Activated gamma-delta T cell treated with anti-CD3 and anti-CD28 coated beads, Interleukin-2, amount 50 U/mL, for 16 hours (primary cell): ENCODE results near the gene CPXM1.
"Not testable (repeated sequence)": the region's sequence is repeated elsewhere in the genome, so short reads cannot be mapped to it uniquely, and the experiment has no call there.

Source experiments
- DNase-seq: peaks from one replicate; pipeline ENCODE4 v3.0.0-alpha.2; 2020; ENCODE audit warnings: low read depth

CPXM1 gene

DNA sequence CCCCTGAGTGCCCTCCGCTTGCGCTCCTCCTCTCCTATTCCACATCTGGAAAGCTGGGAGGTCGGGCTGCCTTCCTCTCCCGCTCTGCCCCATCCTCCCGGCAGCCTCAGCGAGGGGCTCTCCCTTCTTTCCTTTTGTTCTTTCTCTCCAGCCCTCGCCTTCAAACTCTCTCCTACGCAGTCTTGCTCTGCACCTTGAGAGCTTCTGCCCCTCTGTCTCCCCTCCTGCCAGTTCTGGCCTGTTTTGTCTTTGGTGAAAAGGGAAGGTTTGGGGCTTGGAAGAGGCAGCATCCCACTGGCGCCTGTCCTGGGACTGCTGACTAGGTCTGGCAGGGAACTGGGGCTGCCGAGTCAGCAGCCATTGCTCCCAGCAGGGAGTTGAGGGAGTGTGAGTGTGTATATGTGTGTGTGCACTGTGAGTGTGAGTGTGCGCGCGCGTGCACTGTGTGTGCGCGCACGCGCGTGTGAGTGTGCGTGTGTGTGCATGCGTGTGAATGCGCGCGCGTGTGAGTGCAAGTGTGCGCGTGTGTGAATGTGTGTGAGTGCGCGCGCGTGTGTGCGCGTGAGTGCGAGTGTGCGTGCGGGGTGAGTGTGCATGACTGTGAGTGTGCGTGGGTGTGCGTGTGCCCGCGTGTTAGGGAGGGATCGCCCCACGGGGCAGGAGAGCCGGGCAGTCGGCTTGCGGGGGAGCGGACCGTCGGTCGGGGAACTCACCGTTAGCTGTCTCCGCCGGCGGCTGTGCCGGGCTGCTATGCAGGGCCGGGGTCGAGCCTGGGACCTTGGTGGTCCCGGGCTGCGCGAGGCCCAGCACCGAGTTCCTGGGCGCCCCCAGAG lies 523 bp downstream of the CPXM1 start:
- no peak for DNase-seq

DNA sequence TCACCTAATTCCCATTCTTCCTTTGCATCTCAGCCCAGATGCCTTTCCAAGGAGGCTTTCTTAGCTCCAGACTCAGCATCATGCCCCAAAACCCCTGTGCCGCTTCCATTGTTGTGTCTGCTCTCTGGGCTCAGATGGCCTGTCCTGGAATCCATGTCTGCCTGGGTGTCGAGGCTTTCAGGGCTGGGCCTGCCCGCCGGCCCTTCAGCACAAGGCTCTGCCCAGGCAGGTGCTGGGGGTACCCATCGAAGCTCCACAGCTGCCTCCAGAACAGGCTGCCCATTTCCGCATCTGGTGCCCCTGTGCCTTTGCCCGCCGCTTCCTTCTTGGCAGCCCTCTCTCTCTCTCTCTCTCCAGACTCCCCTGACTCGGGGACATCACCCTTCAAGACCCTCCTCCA lies 1.2 kb downstream of the CPXM1 start:
- no peak for DNase-seq

DNA sequence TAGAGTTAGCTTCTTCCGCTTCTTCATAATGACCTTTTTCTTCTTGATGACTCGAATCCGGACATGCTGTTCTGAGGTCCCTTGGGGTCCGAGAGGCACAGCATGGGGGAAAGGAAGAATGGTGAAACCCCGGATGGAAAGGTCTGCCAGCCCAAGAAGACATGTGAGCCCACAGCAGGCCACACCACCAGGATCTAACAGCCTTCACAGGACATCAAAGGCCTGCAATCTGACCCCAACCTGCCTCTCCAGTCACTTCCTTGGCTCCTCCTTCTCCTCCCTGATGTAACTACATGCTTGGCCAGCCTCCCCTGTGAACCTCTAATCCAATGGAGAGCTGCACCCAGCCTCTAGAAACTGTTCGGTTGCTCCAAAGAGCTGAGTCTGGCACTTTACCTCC lies 1.6 kb downstream of the CPXM1 start:
- DNase-seq = no peak

DNA sequence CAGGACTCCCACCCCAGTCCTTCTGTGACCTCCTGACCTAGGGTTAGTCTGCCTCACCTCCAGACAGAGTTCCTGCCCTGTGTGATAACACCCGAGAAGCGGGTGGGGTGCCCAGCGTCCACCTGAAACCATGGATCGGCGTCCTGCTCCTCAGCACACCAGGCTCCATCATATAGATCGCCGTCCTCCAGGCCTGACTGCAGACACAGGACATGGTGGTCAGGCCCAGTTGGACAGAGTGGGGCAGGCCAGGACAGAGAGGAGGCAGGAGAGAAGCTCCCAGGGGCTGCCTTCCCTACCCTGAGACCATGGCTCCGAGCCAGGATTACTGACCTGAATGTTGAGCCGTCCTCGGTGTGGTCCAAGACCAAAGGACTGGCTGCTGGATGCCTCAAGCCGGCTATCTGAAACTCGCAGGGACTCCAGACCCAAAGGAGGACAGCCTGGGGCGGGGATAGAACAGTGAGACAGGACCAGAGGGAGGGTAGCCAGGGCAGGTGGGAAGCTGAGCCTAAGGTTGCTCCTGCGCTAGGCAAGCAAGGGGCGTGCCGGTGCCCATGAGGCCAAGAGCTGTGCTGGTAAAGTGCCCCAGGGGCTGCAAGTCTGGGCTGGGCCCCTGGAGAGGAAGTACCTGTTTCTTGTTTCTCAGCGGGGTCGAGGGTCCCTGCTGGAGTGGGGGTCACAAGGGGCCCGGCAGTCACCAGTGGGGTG lies 2.2 kb downstream of the CPXM1 start:
- DNase-seq = no peak

DNA sequence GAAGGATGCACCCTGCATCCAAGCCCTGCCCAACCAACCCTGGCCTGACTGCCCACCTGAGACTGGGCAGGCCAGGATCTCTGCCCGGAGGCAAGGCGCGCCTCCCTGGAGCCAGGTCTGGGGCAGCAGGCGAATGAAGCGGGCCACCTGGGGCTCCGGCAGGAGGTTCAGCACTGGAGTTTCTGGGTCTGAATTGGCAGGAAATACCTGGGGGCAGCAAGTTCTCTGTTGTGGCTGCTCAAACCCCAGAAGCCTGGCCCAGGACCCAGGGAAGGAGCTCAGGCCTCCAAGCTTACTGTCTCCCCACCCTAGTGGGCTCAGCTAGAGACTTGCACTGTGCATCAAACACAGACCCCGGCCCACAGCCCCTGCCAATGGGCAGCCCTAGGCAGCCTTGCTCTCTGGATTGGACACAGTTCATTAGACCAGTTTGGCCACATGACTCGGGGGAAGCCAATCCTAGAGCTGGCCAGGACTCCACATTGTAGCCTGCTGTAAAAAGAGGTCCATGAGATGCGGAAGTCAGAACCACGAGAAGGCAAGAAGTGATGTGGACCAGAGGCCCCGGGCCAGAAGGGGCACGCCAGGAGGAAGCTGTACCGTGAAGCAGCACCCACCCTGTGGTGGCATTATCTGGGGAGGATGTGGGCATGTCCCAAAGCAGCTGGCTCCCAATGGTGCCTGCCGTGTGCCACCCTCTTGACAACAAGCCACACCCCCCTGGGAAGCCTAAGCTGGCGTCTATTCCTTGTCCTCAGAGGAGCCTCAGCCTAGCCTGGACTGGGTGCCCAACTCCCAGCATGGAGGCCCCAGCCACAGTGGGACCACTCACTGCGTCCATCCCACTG lies 3.1 kb downstream of the CPXM1 start:
- DNase-seq = no peak

DNA sequence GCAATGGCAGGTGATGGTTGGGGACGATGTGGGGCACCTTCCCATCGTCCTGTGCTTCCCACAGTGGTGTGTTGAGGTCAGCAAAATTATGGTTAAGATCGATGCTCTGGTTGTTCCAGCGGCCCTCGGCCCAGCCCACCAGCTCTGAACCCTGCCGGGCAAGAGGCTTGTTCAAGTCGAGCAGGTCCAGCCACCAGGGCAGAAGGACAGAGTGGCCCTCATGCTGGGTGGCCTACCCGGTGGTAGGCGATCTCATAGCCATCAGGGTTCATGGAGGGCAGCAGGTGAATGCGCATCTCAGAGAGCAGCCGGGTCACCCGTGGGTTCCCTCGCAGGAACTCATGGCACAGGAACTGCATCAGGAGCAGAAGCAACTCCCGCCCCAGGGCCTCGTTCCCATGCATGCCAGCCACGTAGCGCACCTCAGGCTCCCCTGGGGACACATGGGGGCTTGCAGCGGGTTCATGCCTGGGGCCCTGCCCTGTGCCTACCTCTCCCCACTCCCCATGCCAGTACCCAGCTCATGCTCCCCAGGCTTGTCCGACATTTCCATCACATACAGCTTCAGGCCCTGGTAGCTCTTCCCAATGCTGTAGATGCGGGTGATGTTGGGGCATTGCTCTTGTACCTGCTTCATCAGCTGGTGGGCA lies 4.3 kb downstream of the CPXM1 start:
- no peak for DNase-seq

DNA sequence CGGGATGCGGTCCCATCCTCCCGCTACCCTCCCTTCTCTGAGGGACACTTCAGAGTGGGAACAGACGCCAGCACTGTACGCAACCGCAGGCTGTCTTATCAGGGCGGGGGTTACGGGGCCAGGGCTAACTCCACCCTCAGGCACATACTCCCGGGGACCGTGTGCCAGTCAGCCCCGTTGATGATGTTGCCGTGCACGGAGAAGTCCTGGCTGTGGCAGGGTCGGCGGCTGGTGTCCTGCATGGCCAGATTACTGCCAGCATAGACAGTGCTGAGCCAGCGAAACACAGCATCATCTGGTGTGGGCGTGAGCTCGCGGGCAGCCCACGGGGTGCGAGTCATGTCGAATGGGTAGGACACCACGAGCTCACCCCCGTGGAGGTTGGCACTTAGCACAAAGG lies 5.0 kb downstream of the CPXM1 start:
- DNase-seq = no peak

DNA sequence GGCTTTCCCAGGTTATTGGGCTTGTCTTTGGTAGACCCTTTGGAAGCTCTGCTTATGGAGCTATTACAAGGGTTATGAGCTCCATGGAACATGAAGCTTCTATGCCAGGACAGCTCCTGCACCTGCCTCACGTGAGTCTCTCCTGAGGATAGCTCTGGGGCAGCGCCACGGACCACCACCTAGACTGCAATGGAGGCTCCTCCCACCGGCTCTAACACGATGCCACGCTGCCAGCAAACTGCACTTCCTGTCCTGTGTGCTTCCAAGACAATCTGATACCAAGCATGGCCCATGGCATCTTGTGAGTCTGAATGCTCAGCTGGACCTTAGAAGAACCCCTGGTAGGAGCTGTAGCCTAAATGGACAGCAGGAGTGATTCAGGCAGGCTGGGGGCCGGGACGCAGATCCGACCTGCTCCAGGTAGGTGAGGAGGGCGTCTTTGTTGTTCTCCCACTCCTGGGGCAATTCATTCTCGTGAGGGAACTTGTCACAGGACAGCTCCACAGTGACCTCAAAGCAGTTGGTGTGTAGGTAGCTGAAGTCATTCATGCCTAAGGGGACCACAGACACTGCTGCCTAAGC lies 5.5 kb downstream of the CPXM1 start:
- no peak for DNase-seq

DNA sequence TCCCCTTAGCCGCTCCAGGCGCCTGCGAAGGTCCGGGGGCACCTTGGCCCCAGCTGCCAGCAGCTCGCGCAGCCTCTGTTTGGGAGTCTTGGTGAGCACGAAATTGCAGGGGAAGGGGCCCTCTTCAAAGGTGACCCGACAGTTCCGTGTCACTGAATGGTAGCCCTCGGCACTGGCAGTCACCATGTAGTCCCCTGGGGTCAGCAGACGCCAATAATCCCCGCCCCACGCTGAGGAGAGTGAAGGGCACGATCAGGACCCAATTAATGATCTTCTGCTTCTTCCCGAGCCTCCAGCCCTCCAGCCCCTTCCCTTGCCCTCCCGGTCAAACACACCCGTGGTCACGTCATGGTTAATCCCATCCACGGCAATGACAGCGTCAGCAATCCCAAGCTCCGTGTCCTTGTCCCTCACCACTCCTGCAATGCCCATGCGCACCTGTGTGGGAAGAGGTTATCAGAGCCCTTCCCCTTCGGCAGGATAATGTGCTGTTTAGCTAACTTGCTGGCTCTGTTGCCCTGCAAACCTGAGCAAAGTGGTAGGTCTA lies 6.2 kb downstream of the CPXM1 start:
- no peak for DNase-seq

DNA sequence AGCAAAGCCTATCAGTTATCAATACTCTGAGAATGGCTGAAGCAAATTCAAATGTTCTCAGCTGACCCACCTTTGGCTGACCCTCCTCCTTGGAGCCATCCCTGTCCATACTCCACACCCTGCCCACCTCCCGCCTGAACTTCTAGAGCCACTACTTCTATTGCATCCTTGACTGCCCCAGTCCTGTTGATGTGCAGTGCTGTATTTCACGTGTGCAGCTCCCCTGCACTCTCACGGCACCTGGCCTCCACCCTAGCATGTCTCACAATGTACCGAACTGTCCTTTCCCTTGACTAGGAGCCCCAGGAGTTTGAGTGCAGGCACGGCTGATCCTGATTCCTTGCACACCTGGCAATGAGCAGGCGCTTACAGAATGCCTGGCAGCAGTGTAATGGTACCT lies 7.0 kb downstream of the CPXM1 start:
- no peak for DNase-seq

DNA sequence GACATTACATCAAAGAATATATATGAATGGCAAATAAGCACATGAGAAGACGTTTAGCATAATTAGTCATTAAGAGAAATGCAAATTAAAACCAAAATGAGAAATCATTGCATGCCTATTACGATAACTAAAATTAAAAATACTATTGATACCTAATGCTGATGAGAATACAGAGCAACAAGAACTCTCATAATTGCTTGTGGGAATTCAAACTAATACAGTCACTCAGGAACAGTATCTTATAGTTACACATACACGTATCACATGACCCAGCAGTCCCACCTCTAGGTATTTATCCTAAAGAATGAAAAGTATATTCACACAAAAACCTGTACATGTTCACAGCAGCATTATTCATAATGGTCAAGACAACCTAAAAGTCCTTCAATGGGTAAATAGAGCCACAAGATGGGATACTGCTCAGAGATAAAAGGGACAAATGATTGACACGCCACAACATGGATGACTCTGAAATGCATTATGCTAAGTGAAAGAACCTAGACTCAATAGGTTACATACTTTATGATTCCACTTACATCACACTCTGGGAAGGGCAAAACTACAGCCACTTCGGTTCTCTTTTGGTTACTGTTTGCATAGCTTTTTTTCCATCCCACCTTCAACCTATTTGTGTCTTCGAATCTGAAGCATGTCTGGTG lies 16.4 kb downstream of the CPXM1 start:
- no peak for DNase-seq

DNA sequence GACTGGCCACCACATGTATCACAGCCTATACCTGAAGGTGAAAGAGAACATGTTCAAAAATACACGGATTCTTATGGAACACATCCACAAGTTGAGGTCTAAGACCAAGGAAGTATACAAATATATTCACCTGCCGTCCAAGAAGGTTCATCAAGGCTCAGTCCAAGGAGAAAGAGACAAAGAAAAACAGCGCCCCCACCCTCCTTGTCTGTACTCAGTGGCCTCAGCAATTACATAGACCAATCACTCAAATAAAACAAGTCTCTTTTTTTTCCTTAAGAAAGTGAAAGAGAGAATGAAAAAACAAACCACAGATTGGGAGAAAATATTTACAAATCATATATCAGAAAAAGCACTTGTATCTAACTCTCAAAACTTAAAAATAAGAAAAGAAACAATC lies 19.5 kb downstream of the CPXM1 start:
- no peak for DNase-seq

DNA sequence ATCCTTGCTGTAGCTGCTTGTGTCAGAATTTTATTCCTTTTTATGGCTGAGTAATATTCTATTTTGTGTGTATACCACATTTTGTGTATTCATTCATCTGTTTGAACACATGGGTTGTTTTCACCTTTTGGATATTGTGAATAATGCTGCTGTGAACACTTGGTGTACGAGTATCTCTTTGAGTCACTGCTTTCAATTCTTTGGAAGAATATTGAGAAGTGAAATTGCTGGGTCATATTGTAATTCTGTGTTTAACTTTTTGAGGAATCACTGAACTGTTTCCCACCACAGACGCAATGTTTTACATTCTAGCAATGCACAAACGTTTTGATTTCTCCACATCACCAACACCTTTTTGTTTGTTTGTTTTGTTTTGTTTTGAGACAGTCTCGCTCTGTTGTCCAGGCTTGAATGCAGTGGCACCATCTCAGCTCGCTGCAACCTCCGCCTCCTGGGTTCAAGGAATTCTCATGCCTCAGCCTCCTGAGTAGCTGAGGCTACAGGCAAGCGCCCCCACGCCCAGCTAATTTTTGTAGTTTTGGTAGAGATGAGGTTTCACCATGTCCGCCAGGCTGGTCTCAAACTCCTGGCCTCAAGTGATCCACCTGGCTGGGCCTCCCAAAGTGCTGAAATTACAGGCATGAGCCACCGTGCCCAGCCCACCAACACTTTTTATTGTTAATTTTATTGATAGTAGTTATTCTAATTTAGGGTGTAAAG lies 21.7 kb downstream of the CPXM1 start:
- no peak for DNase-seq

DNA sequence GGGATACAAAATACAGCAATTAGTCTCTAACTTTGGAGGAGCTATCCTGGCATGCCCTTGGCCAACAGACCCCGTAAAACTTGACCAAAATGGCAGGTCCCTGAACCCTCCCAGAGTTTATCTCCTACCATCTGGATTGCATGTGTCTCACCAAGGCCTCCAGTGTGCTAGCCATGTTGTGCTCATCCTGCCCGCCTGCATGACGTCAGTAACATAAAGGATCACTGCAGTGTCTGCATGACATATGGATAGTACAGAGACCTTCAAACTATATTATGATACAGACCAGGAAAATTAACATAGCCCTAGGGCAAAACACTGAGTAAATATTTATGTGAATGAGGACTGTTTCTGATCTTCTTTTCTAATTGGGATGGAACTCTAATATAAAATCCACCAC lies 25.3 kb downstream of the CPXM1 start:
- DNase-seq = no peak

DNA sequence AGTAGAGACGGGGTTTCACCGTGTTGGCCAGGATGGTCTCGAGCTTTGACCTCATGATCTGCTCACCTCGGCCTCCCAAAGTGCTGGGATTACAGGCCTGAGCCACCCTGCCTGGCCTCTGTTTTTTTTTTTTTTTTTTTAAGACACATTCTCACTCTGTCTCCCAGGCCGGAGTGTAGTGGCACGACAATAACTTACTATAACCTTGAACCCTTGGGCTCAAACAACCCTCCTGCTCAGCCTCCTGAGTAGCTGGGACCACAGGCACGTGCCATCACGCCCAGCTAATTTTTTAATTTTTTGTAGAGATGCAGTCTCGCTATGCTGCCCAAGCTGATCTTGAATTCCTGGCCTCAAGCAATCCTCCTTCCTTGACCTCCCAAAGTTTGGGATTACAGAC lies 26.6 kb downstream of the CPXM1 start:
- no peak for DNase-seq

DNA sequence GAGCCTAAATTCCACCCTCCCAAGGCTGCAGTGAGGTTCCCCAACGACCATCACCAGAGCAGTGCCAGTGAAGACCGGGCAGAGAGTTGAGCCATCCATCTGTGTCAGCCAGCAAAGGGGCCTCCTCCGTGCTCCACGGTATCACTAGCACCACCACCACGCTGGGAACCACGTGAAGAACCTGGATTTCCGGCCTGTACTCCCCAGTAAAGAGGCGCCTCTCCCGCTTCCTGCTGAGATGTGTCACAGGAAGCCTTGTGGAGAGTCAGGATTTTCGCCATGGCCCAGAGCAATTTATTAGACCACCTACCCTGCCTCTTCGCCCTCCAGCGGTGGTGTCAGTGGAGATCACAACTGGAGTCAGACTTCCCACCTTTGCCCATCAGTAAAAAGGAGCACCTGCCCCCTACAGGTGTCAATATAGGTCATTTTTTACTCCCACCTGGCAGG lies 28.8 kb downstream of the CPXM1 start:
- no peak for DNase-seq

DNA sequence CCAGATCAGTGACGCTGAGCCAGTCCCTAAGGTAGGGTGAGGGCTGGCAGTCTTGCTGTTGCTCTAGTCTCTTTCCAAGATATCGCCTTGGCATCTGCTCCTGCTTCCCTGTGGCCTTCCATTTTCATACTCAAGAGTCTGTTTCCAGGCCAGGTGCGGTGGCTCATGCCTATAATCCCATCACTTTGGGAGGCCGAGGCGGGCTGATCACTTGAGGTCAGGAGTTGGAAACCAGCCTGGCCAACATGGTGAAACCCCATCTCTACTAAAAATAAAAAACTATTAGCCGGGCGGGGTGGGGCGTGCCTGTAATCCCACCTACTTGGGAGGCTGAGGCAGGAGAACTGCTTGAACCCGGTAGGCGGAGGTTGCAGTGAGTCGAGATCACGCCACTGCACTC lies 30.3 kb downstream of the CPXM1 start:
- DNase-seq = not testable (repeated sequence)

DNA sequence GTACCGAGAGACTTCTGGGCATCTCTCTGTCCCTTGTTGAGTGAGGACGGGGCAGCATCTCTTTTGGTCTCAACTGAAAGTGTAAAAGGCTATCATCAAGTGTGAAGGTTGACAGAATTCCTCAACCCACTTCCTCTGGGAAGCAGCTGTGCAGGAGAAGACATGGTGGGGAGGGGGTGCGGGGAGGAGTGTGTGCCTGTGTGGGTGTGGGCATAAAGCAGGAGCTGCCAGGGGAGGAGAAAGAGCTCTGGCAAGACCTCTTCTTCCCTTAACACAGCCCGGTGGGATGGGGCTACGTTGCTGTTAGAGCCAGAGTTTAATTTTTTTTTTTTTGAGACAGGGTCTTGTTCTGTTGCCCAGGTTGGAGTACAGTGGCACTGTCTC lies 31.8 kb downstream of the CPXM1 start:
- DNase-seq = no peak

DNA sequence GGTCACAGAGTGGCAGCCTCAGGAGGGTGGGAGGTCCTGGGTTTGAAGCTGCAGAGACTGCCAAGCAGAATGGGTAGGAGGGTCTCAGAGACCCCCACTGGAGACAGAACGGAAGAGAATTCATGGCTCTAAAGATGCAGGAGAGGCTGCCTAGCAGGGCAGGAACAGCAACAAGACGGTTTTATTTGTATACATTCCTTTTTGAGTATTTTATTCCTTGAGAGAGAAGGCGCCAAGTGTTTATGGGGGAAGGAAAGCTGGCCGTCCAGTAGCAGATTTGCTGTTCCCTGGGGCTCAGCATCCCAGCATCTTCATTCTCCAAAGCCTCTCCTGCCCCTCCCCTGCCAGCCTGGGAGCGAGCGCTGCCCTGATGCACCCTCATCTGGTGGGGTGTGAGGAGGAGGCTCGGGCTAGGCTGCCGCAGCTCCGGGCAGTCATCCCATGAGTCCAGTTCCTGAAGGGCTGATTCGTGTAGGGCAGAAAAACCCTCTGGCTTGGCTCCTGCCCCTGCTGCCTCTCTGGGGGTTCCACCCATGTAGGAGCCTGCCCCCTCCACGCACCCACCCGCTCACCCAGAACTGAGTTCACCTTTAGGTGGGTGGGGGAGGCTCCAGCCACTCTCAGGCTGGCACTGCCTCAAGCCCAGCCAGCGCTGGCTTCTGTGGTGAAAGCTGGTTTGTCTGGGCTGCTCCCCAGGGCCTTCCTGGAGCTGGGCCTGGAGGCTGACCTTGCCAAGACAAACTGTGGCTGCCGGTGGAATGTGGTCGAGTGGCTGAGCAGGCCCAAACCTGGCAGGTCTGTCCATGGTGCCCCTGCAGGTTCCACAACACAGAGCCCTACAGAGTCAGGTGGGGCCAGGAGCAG lies 32.4 kb downstream of the CPXM1 start:
- DNase-seq = no peak
